ENCODE results near the gene ACO2.

- no peak for TF ChIP-seq CTCF (IDR thresholded peaks at IDR 0.05)
- TF ChIP-seq POLR2A (IDR thresholded peaks at IDR 0.05) = no peak
Measured at GRCh38 chr22:41518048-41518347, 49.1 kb downstream of the ACO2 start.

Measured in esophagus squamous epithelium (tissue), 4 donors.